ENCODE results near the gene CIAPIN1. TPM values are rescaled to one million over a fixed set of nuclear protein-coding genes. Genes with fewer than 3 reads are reported as not detected.

The CIAPIN1 gene
- total and polyA plus RNA-seq, 2 of the 4 experiments (the other 2 are of a cell fraction), result 41.6 to 47.7 TPM

DNA sequence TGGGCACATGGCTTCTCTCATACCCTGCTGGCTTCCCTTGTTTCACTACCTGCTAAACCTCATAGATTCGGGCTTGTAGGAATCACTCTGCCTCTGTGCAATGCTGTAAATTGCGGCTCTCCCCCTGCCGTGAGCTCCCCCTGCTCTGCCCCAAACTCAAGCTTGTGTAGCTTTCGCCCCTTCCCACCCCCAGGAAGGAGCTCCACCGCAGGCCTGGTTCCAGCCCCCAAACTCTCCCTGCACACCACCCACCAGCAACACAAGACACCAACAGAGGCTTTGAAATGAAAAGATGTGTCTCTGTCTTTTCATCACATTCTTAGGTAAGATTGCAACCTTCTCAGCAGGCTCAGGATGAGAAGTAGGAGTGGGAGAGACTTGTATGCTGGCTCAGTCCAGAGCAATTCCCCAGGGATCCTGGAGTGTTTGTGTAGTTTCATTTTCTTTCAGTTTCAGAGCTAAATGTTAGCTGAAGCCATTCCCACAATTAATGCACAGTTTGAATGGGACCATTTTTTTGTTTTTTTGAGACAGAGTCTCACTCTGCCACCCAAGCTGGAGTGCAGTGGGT lies 60.7 kb downstream of the CIAPIN1 start:
- dilution Hi-C loops (cut with HindIII; ENCODE audit: low sequenced_read_pairs, unreplicated experiment), result no loop called here
- BruUV-seq (replicated peaks), result no TSS peak
- no peak overlapping the region for H2AK5ac ChIP-seq (ENCODE audit: low read depth, low read length)

More for the DNA sequence above, 60.7 kb downstream of the CIAPIN1 start:
- no peak overlapping the region for H2AFZ ChIP-seq (replicated peaks; ENCODE audit: low read length, poor library complexity)
- H3K56ac ChIP-seq (ENCODE audit: extremely low read depth, insufficient read depth, low read length), result no peak overlapping the region
- H2BK120ac ChIP-seq (ENCODE audit: low read depth, low read length), result no peak overlapping the region
- ChIA-PET CTCF (interaction anchor here (0.5 to 0.6 kb wide), 2 partner anchors 8 to 35 kb away, joined by 3 to 6 read pairs; no protein-coding TSS in a partner anchor), POLR2A (ENCODE audit: unreplicated experiment) (no interaction called here)
- no peak overlapping the region for H3K27ac ChIP-seq (ENCODE audit: insufficient read depth, low read length)
- no peaks in the 10 kb centered on the region for H4K20me1 ChIP-seq (ENCODE audit: insufficient read depth, low read length)
- no peak overlapping the region for H2BK20ac ChIP-seq (ENCODE audit: low read depth, low read length)
- DNase-seq, result peak; percentile 38
- intact Hi-C loops (cut with micrococcal nuclease), result no loop called here
- no peak for TF ChIP-seq SMC3 (IDR thresholded peaks at IDR 0.05; ENCODE audit: low read depth, low read length)
- TF ChIP-seq FOS (IDR thresholded peaks at IDR 0.05; ENCODE audit: low read depth, low read length), result no peak
- TF ChIP-seq NFE2L2 (IDR thresholded peaks at IDR 0.05; ENCODE audit: low read depth, low read length), result no peak
- TF ChIP-seq POLR2A (IDR thresholded peaks at IDR 0.05; ENCODE audit: low read depth, low read length), result no peak
- TF ChIP-seq, protein P1, sequence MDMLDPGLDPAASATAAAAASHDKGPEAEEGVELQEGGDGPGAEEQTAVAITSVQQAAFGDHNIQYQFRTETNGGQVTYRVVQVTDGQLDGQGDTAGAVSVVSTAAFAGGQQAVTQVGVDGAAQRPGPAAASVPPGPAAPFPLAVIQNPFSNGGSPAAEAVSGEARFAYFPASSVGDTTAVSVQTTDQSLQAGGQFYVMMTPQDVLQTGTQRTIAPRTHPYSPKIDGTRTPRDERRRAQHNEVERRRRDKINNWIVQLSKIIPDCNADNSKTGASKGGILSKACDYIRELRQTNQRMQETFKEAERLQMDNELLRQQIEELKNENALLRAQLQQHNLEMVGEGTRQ (IDR thresholded peaks at IDR 0.05; ENCODE audit: low read depth, low read length), result no peak
- no peak for TF ChIP-seq RAD21 (IDR thresholded peaks at IDR 0.05; ENCODE audit: low read length)
- no peak for TF ChIP-seq CEBPB (IDR thresholded peaks at IDR 0.05; ENCODE audit: low read depth, low read length)
- TF ChIP-seq RFX5 (IDR thresholded peaks at IDR 0.05; ENCODE audit: low read depth, low read length), result no peak
- TF ChIP-seq RCOR1 (IDR thresholded peaks at IDR 0.05; ENCODE audit: insufficient replicate concordance, low read length), result no peak
- TF ChIP-seq MAZ (IDR thresholded peaks at IDR 0.05; ENCODE audit: borderline replicate concordance, low read depth, low read length), result no peak
- TF ChIP-seq BHLHE40 (IDR thresholded peaks at IDR 0.05; ENCODE audit: low read depth, low read length), result no peak
- TF ChIP-seq MXI1 (IDR thresholded peaks at IDR 0.05; ENCODE audit: borderline replicate concordance, low read depth, low read length), result no peak
- no peak for TF ChIP-seq CHD1 (IDR thresholded peaks at IDR 0.05; ENCODE audit: low read depth, low read length)
- no peak for TF ChIP-seq MAFK (IDR thresholded peaks at IDR 0.05; ENCODE audit: low read depth, low read length)
- TF ChIP-seq, protein P2, sequence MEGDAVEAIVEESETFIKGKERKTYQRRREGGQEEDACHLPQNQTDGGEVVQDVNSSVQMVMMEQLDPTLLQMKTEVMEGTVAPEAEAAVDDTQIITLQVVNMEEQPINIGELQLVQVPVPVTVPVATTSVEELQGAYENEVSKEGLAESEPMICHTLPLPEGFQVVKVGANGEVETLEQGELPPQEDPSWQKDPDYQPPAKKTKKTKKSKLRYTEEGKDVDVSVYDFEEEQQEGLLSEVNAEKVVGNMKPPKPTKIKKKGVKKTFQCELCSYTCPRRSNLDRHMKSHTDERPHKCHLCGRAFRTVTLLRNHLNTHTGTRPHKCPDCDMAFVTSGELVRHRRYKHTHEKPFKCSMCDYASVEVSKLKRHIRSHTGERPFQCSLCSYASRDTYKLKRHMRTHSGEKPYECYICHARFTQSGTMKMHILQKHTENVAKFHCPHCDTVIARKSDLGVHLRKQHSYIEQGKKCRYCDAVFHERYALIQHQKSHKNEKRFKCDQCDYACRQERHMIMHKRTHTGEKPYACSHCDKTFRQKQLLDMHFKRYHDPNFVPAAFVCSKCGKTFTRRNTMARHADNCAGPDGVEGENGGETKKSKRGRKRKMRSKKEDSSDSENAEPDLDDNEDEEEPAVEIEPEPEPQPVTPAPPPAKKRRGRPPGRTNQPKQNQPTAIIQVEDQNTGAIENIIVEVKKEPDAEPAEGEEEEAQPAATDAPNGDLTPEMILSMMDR (conservative IDR thresholded peaks at IDR 0.05; ENCODE audit: low read depth, low read length), result no peak
- TF ChIP-seq, protein P3, sequence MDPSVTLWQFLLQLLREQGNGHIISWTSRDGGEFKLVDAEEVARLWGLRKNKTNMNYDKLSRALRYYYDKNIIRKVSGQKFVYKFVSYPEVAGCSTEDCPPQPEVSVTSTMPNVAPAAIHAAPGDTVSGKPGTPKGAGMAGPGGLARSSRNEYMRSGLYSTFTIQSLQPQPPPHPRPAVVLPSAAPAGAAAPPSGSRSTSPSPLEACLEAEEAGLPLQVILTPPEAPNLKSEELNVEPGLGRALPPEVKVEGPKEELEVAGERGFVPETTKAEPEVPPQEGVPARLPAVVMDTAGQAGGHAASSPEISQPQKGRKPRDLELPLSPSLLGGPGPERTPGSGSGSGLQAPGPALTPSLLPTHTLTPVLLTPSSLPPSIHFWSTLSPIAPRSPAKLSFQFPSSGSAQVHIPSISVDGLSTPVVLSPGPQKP (IDR thresholded peaks at IDR 0.05; ENCODE audit: borderline replicate concordance, low read depth, low read length), result no peak
- peak; percentile 62 for ATAC-seq (ENCODE audit: low read depth)
- H3K36me3 ChIP-seq (ENCODE audit: control insufficient read depth, insufficient read depth, low read length), result no peaks in the 10 kb centered on the region
- H3K23ac ChIP-seq (ENCODE audit: low read depth, low read length), result no peak overlapping the region
- peaks cover 3% of the 10 kb centered on the region for H3K9me3 ChIP-seq (ENCODE audit: control insufficient read depth, insufficient read depth, low read length)
- H2AK9ac ChIP-seq (replicated peaks; ENCODE audit: low read depth, low read length, poor library complexity), result no peak overlapping the region
- no peak overlapping the region for H3K9ac ChIP-seq (ENCODE audit: low read depth, low read length)
- no peak overlapping the region for H4K8ac ChIP-seq (ENCODE audit: low read depth in 2 of 2, low read length in 2 of 2)
- no peaks in the 10 kb centered on the region for H3K79me1 ChIP-seq (ENCODE audit: low read depth in 1 of 2, low read length in 2 of 2)
- H3K4me2 ChIP-seq (ENCODE audit: low read depth, low read length), result no peak overlapping the region
- in situ Hi-C loops (cut with MboI; ENCODE audit: low sequenced_read_pairs), result no loop called here
- no peak overlapping the region for H2BK15ac ChIP-seq (ENCODE audit: low read depth, low read length)
- no peak overlapping the region for H3K4ac ChIP-seq (ENCODE audit: low read depth, low read length)
- WGBS, 2 experiments (ENCODE audit: extremely low coverage in 2 of 2, insufficient read length in 1 of 2), result 65% methylated on average over 3 of the region's 5 CpGs; no CpG with 5 or more reads in 1 of the 2 experiments
- no peak overlapping the region for H3K4me3 ChIP-seq (ENCODE audit: insufficient read depth, low read depth, low read length)
- H4K5ac ChIP-seq (ENCODE audit: low read depth, low read length), result no peak overlapping the region
- no peak overlapping the region for H3K18ac ChIP-seq (ENCODE audit: low read depth, low read length)
- peaks cover 3% of the 10 kb centered on the region; the same call in 1 of the 2 replicates for H3K4me1 ChIP-seq (ENCODE audit: control insufficient read depth, insufficient read depth, low read length)
- no peak overlapping the region for H2BK5ac ChIP-seq (ENCODE audit: low read depth, low read length, poor library complexity, severe bottlenecking)
- H4K91ac ChIP-seq (ENCODE audit: insufficient read depth, low read depth, low read length), result no peak overlapping the region
- no peaks in the 10 kb centered on the region for H3K9me1 ChIP-seq (ENCODE audit: insufficient read depth, low read length)
- no peak overlapping the region for H3K14ac ChIP-seq (replicated peaks; ENCODE audit: low read depth, low read length)
- peaks cover 26% of the 10 kb centered on the region for H3K27me3 ChIP-seq (ENCODE audit: control insufficient read depth, insufficient read depth, low read length)
